HG02571 (cell line): ENCODE data around the gene LRRC46.

ENCODE experiments used
- ATAC-seq: cut with Tn5 transposase; IDR thresholded peaks from one replicate; pipeline ENCODE4 v1.9.1; 2021; ENCODE audit warnings: mild to moderate bottlenecking, moderate library complexity; ENCODE audit not compliant: unreplicated experiment

LRRC46 gene

DNA sequence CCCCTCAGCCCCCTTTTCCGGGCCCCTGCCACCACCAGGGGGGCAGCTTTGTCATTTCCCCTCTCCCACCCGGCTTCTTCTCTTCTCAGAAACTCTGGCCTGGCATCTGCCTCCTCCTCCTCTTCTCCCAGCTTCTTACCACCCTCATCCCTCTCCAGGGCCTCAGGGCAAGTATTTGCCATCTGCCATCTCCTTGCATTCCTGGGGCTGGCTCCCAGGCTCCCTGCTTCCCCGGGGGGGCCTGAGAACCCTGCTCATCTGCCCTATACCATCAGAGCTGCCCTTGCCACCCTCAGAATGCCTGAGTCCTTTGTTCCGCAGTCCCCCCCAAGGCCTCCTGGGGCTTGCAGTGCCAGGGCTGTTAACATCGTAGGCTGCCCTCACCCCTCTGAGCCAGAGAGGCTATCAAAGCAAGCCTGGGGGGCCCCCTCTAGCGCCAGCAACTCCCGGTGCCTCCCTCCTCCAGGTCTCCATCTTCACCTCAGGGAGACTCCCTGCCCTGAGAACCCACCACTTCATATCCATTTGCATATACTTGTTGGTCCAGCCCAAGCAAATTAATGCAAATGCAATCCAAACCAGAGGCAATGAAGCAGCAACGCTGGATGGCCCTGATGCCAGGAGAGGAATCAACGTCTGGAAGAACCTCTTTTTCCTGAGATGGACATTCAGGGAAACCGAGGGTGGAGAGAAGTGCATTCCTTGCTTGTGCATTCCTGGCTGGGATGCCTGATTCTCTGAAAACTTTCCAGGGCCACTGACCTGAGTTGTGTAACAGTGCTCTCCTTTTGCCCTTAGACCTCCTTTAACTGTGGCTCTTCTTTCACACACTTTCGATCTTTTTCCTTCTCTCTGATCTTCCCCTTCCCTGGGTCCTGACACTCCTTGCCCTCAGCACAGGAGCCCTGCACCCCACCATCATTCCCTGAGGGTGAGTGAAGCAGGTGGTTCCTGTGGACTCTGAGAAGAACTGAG lies 43.8 kb downstream of the LRRC46 start:
- no peak for ATAC-seq

- no peak for ATAC-seq
Observed at GRCh38 chr17:47877368-47878034, 46.0 kb downstream of the LRRC46 start.

- no peak for ATAC-seq
Observed at GRCh38 chr17:47878203-47879027, 46.9 kb downstream of the LRRC46 start.

DNA sequence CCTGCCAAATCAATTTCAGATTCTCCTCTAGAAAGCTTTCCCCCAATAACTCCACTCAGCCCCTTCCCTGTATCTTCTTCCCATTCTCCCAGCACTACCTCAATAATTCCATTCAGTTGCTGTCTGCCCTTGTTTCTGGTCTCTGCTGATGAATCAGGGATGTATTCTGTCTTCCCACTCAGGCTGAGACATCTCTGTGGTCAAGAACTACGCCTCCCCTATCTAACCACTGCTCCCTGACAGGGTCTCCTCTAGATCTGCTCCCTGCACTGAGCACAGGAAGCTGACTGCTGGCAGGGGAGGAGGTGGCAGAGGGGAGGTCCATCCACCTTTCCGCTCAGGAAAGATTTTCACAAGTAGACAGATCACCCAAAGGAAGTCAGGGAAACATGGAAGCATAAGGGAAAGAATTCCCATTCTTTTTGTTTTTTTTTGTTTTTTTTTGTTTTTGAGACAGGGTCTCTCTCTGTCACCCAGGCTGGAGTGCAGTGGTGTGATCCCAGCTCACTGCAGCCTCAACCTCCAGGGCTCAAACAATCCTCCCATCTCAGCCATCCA lies 47.6 kb downstream of the LRRC46 start:
- ATAC-seq = no peak

DNA sequence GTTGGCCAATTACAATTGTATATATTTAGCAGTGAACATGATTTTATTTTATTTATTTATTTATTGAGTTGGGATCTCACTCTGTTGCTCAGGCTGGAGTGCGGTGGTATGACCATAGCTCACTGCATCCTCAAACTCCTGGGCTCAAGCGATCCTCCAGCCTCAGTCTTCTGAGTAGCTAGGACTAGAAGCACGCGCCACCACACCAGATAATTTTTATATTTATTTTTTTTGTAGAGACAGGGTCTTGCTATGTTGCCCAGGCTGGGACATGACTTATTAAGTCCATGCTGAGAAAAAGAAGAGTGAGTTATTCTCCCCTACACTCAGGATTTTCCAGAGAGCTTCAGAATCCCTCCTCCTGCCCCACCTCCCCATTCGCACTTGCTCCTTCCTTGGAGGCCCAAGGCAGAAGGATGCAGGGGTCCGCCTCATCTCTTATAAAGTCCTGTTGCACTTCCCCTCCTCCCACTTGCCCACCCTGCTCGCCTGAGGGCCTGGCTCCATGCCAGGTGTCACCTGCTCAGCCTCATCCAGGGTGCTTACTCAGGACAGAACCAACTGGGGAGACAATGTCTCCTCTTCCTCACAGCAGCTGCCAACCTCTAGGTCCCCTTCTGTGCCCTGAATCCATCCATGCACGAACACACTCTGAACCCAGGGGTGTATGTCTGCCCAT lies 48.4 kb downstream of the LRRC46 start:
- no peak for ATAC-seq

- ATAC-seq = no peak
Observed at GRCh38 chr17:47882247-47882646, 50.8 kb downstream of the LRRC46 start.

- ATAC-seq = no peak
Observed at GRCh38 chr17:47882695-47883588, 51.5 kb downstream of the LRRC46 start.

GRCh38 chr17:47883589-47884426 lies 52.3 kb downstream of the LRRC46 start:
- no peak for ATAC-seq

DNA sequence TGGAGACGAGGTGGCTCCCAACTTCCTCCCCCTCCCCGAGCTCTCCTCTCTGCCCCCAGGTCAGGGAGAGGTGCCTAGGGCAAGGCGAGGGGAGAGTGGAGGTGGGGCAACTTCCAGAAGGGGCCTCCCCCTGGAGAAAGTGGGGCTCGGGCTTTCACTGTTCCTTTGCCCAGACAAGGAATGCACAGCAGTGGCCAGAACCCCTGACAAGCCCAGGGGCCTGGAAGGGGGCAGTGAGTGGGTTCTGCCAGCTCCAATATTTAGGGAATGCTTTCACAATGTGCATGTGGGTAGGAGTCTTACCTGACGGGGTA lies 52.9 kb downstream of the LRRC46 start:
- ATAC-seq = no peak

- ATAC-seq = no peak
Observed at GRCh38 chr17:47884905-47885730, 53.6 kb downstream of the LRRC46 start.
